HG03432 (cell line): ENCODE results near the gene INSM1.

Source experiments
- ATAC-seq: cut with Tn5 transposase; IDR thresholded peaks from one replicate; pipeline ENCODE4 v1.9.1; 2021; ENCODE audit warnings: mild to moderate bottlenecking, moderate library complexity; ENCODE audit not compliant: unreplicated experiment

The INSM1 gene

DNA sequence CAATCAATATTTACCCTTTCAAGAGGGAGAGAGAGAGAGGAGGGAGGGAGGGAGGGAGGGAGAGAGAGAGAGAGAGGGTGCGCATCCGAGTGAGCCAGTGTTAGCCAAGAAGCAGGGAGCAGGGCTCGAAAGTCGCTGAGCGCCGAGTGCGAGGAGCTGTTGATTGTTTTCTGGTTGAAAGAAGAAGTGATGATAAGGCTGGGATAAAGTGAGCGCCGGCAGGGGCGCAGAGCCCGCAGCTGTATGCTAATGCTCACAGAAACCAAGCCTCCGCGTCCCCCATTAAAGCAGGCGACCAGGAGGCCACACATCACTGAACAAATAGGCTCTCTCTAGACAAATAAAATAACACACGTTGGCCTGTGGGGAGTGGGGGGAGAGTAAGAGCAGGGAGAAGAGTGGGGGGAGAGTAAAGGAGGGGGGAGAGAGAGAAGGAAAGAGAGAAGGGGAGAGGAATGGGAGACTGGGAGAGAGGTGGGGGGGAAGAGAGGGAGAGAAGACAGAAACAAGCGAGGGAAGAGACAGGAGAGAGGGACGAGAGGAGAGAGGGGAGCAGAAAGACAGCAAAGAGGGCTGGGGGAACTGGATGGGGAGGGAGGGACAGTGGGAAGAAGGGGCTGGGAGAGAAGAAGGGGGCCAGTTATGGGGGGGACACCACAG is 5.0 kb upstream of the INSM1 start:
- no peak for ATAC-seq

- no peak for ATAC-seq
These were observed 4.5 kb upstream of the INSM1 start for GRCh38 chr20:20363434-20363798.

DNA sequence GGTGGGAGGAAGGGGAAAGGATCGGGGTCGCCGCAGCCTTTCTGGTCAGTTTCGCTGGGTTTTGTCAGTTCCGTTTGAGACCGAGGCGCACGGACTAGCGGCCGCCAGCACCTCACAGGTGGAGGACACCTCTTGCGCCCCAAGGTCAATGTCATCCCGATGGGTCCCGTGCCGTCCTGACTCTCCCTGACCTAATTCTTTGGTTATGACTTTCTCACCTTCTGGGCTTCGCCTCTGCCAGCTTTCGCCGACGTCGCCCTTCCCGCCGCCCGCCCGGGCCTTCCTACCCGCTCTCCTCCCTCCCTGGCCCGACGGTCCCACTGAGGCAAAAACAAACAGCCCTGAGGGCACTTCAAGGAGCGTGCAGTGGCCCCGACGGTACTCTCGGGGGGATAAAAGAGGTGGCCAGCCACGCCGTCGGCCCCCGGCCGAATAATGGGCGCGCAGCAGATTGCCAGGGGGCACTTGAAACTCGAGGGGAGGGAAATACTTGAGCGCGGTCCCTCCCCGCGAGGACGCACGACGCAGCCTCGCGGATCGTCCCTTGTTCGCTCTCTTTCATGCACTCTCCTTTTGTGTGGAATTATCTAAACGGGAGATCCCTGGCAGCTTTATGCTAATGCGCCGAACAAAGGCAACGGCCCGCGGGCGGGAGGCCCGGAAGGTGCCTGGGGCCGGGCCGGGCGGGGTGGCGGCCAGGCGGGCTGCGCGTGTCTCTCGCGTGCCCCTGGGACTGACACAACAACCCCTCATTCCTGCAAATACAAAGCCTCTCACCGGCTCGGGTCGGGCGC is 3.9 kb upstream of the INSM1 start:
- ATAC-seq, result no peak

DNA sequence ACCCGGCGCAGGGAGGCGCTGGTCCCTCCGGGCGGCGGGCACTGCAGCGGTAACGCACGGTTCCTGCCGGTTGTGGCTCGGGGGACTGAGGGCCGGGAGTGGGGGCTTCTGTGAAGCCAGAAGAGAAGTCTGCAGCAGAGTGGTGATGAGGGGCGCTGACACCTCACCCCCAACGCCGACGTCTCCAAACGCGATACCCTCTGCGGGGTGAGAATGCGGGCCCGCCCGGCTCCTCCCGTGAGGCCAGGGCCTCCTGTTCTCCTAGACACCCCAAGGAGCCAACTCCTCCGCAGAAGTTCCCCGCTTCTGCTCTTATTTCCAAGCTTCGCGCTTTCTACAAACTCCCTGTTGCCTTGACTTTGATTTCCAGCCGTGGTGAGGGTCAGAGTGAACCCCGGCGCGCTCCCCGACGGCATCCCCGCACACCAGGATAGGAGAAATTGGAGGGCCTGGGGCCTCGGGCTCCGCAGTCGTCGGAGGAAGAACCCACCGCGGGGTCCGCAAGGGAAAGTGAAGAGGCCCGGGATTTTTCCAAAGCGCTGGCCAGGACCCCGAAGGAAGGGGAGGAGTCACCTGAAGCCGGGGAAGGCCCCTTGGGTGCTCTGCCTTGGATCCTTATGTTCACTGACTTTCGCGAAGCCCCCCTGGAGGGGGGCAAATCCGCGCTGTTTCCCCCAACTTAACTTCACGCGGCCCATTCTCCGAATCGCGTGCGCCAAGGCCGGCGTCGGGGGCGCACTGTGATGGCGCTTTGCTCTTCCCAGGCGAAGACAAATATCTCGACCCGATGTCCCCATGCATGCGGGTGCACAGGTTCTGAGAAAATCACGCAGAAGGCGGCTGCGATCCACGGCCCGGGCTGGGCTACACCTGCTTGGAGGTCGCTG is 3.1 kb upstream of the INSM1 start:
- no peak for ATAC-seq

GRCh38 chr20:20365480-20366161 is 2.3 kb upstream of the INSM1 start:
- no peak for ATAC-seq

- no peak for ATAC-seq
These were observed 1.4 kb upstream of the INSM1 start for GRCh38 chr20:20366551-20366875.

- no peak for ATAC-seq
These were observed 879 bp upstream of the INSM1 start for GRCh38 chr20:20366876-20367574.

- peak; percentile 51 for ATAC-seq
These were observed 730 bp downstream of the INSM1 start for GRCh38 chr20:20368418-20369249.

GRCh38 chr20:20369250-20370093 is 1.6 kb downstream of the INSM1 start:
- peak; percentile 29 for ATAC-seq

GRCh38 chr20:20370094-20370575 is 2.2 kb downstream of the INSM1 start:
- no peak for ATAC-seq

DNA sequence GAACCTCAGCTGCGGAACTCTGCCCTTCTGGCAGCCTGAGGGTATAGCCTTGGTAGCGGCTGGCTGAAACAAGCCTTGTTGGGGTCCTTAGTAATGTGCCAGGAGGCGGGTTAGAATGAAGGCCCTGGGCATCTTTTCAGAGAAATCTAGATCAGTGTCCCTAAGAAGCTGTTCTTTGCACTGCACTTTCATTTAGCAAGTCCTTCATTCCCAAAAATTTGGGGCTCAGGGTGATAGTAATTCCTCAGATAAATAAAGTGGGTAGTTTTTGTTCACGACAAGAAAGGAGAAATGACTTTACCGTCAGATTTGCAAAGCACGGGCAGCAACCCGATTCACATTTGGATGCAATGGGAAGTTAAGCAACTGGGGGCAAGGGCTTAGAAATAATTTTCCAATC is 3.2 kb downstream of the INSM1 start:
- no peak for ATAC-seq

- ATAC-seq, result no peak
These were observed 3.8 kb downstream of the INSM1 start for GRCh38 chr20:20371681-20372080.

DNA sequence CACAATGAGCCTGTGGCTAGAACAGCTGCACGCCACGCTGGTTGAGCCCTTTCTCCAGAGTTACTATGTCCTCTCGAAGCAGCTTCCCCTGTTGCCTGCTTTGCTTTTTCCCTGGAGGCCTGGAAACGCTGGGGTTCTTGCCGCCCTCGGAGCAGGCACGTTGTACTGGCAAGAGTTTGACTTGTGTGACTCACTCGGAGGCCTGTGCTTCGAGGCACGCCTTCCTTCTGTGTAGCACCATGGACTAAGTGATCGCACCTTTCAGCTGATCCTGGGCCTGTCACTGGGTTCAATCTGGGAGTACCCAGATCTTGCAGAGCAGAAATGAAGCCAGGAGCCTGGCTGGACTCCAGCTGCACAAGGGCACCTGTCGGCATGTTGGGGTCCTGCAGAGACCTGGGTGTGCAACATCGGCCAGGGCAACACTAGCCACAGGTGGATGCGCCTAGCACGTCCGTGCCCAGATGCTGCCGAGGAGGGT is 5.2 kb downstream of the INSM1 start:
- no peak for ATAC-seq

DNA sequence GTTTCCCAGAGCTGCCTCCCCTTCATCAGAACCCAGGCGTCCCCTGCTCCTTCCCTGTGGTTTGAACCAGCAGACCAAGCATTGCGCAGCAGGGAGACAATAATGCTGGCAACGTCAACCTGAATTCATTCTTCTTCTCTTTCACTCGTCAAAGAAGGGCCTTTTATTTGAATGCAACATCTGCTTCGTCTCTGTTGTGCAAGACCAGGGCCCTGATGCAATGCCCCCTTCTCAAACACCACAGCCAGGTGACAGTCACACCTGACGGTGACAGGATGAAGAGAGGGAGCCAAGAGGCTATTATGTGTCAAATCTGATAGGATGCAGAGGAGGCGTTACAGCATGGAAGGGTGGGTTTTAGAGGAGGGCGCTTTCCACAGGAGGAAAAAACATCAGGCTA is 8.0 kb downstream of the INSM1 start:
- no peak for ATAC-seq

DNA sequence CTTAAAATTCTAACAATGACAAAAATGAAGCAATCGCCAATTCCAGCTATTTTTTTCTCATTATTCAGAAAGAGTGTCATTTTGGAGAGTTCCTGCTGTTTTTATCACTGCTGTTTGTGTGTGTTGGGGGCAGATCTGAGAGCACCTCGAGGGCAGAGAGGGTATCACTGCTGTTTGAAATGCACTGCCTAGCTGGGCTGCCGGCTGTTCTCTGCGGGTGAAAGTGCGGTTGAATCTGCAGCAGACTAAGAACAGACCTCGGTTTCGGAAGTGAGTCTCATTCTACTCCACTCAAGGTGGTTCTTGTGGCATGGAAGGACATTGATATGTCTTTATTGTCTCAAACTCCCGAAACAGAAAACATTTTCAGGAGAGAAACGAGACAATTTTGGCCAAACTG is 18.3 kb downstream of the INSM1 start:
- ATAC-seq, result no peak

DNA sequence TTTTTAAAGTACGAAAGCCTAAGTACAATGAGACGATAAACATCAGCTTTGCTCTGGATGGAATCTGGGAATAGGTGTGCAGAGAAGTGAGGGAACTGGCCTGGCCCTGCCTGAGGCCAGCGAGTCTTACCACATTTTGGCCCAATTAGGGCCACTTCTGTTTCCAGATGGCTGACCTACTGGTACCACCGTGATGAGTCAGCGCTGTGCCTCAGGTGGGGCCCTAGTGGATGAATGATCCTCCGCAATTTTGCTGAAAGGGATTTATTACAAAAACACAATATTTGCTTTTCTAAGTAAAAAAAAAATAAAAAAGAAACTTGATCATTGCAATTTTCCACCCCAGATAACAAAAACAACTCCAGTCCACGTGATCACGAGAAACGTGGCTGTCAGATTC is 22.5 kb downstream of the INSM1 start:
- ATAC-seq, result no peak

DNA sequence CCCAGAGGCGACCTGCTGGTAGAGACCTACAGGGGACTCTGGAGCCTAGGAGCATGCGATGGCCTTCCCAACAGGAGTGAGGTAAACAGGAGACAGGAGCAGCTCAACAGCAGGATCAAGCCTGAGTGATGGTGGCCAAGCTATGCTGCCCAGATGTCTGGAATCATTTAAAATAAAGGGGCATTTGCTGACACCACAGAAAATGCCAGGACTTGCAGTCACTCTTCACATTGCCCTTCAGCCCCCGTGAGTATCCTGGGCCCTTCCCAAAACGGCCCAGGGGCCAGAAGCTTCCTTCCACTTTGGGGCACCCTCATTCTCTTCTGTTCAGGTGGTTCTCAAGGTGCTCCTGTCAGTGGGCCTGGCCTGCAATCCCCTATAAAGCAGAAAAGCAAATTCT is 23.2 kb downstream of the INSM1 start:
- ATAC-seq, result no peak

DNA sequence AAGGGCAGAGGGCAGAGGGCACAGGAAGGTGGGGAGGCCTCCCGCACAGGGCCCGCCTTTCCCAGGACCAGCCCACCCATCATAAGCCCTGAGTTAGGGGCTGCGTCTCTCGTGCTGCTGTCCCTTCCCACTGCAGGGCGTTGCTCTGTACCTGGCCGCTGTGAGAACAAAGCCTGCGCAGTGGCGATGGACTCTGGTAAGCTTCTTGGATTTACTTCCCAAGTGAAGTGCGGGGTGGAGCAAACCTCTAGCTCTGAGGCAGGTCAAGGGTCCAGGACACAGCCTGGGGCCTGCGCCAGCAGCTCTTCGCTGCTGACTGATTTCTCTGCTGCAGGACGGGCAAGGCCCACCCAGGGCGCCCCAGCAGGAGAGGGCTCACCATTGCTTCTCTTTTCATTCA is 23.9 kb downstream of the INSM1 start:
- ATAC-seq, result no peak
